ENCODE data around the gene MTMR12. TPM values are rescaled to one million over a fixed set of nuclear protein-coding genes. Genes with fewer than 3 reads are reported as not detected.
"Not testable (repeated sequence)": the region's sequence is repeated elsewhere in the genome, so short reads cannot be mapped to it uniquely, and the experiment has no call there.

Gene MTMR12
- total RNA-seq, 5 donors from 2014 or later (not counting 1 experiment from before 2014, with no cell fraction given) = 19.3 to 22.2 (median 20.0) TPM

DNA sequence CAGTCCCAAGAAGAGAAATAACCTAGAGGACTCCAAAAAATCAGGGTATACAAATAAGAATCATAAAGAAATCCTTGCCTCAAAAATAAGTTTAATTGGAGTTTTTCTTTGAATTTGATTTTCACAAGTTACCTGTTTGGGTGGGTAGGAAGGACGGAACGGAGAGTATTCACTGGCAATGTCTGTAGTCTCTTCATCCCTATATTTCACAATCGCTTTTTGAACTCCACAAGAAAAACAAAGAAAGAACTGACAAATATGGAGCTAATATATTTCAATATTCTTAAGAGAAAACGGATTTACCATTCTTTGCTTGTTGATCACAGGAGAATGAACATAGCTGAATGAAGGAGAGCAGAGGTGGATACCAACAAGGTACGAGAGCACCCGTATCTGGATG, 30.1 kb downstream of the MTMR12 start:
- no CpG with 5 or more reads among the region's 6 CpGs for WGBS (ENCODE audit: insufficient coverage)
- Mint-ChIP-seq H3K27ac (no peak overlapping the region), H3K36me3 (peaks cover 17% of the 10 kb centered on the region), H3K9me3 (no peaks in the 10 kb centered on the region), H3K4me1 (peaks cover 41 to 70% (median 63%) of the 10 kb centered on the region in 3 donors), H3K27me3 (no peaks in the 10 kb centered on the region), H3K4me3 (no peak overlapping the region)
- Histone ChIP-seq H3K4me1 (ENCODE audit: control insufficient read depth in 1 of 2, extremely low read depth in 1 of 2, insufficient read depth in 2 of 2, low read length in 2 of 2) (peaks cover 0 to 25% of the 10 kb centered on the region in 2 experiments), H3K36me3 (ENCODE audit: control insufficient read depth in 2 of 2, extremely low read depth in 1 of 2, insufficient read depth in 1 of 2, low read length in 1 of 2) (no peaks in the 10 kb centered on the region), H3K27ac (ENCODE audit: low read length) (no peak overlapping the region), H3K4me3 (ENCODE audit: control insufficient read depth in 1 of 2, extremely low read depth in 1 of 2, low read length in 1 of 2) (no peak overlapping the region), H3K27me3 (replicated peaks in 1 of 2; ENCODE audit: control insufficient read depth in 2 of 2, extremely low read depth in 1 of 2, insufficient read depth in 2 of 2, low read length in 1 of 2) (no peaks in the 10 kb centered on the region), H3K9me3 (no peaks in the 10 kb centered on the region)
- DNase-seq = no peak
- CTCF ChIA-PET = no interaction called here
- POLR2A ChIA-PET = interaction anchor here in 1 of 2 donors (0.6 kb wide), 1 partner anchor 28 kb away, joined by 5 read pairs; no protein-coding TSS in a partner anchor
- ATAC-seq (replicated peaks in 1 of 4) = no peak

DNA sequence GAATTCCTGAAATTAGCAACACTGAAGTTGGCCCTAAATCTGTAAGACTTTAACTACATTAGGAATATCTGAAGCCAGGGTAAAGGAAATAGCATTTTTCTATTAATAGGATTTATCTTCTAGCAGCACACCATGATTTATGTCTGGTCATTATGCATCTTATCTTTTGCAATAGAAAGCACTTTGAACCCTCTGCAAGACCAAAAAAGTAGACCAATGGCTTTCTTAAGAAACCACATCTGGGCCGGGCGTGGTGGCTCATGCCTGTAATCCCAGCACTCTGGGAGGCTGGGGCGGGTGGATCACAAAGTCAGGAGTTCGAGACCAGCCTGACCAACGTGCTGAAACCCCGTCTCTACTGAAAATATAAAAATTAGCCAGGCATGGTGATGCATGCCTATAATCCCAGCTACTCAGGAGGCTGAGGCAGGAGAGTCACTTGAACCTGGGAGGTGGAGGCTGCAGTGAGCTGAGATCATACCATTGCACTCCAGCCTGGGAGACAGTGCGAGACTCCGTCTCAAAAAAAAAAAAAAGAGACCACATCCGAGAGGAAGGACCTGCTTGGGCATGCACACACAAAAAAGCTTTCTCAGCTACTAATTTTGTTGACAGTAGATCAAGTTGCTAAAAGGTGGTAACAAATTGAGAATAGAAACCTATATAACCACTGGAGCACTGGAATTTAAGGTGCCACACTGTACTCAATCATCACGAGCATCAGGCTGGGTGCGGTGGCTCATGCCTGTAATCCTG, 31.2 kb downstream of the MTMR12 start:
- POLR2A ChIA-PET = interaction anchor here in 1 of 2 donors (0.6 kb wide), 1 partner anchor 41 kb away, joined by 3 read pairs; no protein-coding TSS in a partner anchor
- H3K27me3 Mint-ChIP-seq; DNase-seq; H3K27ac ChIP-seq (ENCODE audit: low read length); H3K27me3 ChIP-seq (replicated peaks in 1 of 2; ENCODE audit: control insufficient read depth in 2 of 2, extremely low read depth in 1 of 2, insufficient read depth in 2 of 2, low read length in 1 of 2); ATAC-seq (replicated peaks in 1 of 4); H3K36me3 ChIP-seq (ENCODE audit: control insufficient read depth in 2 of 2, extremely low read depth in 1 of 2, insufficient read depth in 1 of 2, low read length in 1 of 2); H3K9me3 Mint-ChIP-seq; H3K9me3 ChIP-seq; H3K4me3 ChIP-seq (ENCODE audit: control insufficient read depth in 1 of 2, extremely low read depth in 1 of 2, low read length in 1 of 2): not testable (repeated sequence)
- Mint-ChIP-seq H3K4me3 (peak overlapping the region in 1 of 3 donors; percentile 28), H3K27ac (peak overlapping the region; percentile 54 to 55), H3K4me1 (peaks cover 42 to 68% (median 68%) of the 10 kb centered on the region in 3 donors), H3K36me3 (peaks cover 17% of the 10 kb centered on the region)
- H3K4me1 ChIP-seq (ENCODE audit: control insufficient read depth in 1 of 2, extremely low read depth in 1 of 2, insufficient read depth in 2 of 2, low read length in 2 of 2) = peaks cover 0 to 35% of the 10 kb centered on the region in 2 experiments
- CTCF ChIA-PET = interaction anchor here in 1 of 2 donors (0.6 kb wide), 1 partner anchor 20 kb away, joined by 3 read pairs; no protein-coding TSS in a partner anchor
- 89% methylated on average over 4 of the region's 11 CpGs for WGBS (ENCODE audit: insufficient coverage)

DNA sequence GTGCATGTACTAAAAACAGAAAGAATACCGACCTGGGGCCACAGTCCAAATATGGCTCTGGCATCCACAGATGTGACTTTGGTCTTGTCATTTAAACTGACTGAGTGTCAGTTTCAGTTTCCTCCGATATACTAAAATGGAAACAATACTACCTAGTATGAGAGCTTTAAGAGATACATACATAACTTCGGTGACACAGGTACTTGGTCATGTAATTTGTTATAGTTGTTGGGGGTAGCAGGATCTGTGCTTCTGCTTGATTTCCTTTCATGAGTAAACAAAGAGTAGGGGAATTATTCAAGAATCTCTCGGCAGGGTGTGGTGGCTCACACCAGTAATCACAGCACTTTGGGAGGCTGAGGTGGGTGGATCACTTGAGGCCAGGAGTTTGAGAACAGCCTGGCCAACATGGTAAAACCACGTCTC, 32.1 kb downstream of the MTMR12 start:
- peaks cover 47 to 73% (median 70%) of the 10 kb centered on the region in 3 donors for H3K4me1 Mint-ChIP-seq
- no peaks in the 10 kb centered on the region for H3K36me3 ChIP-seq (ENCODE audit: control insufficient read depth in 2 of 2, extremely low read depth in 1 of 2, insufficient read depth in 1 of 2, low read length in 1 of 2)
- ChIA-PET POLR2A (interaction anchor here (0.6 to 0.7 kb wide), 2 partner anchors 16 to 39 kb away, joined by 4 to 5 read pairs; no protein-coding TSS in a partner anchor), CTCF (no interaction called here)
- H3K27me3 ChIP-seq (replicated peaks in 1 of 2; ENCODE audit: control insufficient read depth in 2 of 2, extremely low read depth in 1 of 2, insufficient read depth in 2 of 2, low read length in 1 of 2) = no peaks in the 10 kb centered on the region
- H3K27ac Mint-ChIP-seq = peak overlapping the region; percentile 66 to 87
- H3K27me3 Mint-ChIP-seq = no peaks in the 10 kb centered on the region
- H3K4me1 ChIP-seq (ENCODE audit: control insufficient read depth in 1 of 2, extremely low read depth in 1 of 2, insufficient read depth in 2 of 2, low read length in 2 of 2) = peaks cover 2 to 39% of the 10 kb centered on the region in 2 experiments
- 61% methylated on average over 2 of the region's 5 CpGs for WGBS (ENCODE audit: insufficient coverage)
- H3K27ac ChIP-seq (ENCODE audit: low read length) = peak overlapping the region; percentile 52
- peaks cover 17% of the 10 kb centered on the region for H3K36me3 Mint-ChIP-seq
- peak overlapping the region; percentile 30 to 70 (median 32) for H3K4me3 Mint-ChIP-seq
- H3K9me3 ChIP-seq = no peaks in the 10 kb centered on the region
- H3K4me3 ChIP-seq (ENCODE audit: control insufficient read depth in 1 of 2, extremely low read depth in 1 of 2, low read length in 1 of 2) = no peak overlapping the region
- H3K9me3 Mint-ChIP-seq = no peaks in the 10 kb centered on the region
- ATAC-seq (replicated peaks in 1 of 4) (peak in 1 of 4 experiments; percentile 31), DNase-seq (peak in 8 of 35 experiments; percentile 3 to 33 (median 9))

DNA sequence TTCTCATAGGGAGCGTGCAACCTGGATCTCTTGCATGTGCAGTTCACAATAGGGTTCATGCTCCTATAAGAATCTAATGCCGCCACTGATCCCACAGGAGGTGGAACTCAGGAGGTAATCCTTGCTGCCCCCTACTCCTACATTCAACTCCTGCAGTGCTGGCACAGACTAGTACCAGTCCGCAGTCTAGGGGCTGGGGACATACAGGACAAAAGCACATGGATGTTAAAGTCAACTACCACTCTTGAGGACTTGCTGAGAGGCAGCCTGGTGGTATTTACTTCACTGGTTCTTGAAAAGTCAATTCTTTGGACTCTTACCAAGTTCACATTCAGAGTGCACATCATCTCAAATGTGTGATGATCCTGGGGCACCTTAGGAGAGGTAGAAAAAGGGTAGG, 33.0 kb downstream of the MTMR12 start:
- DNase-seq (no peak), ATAC-seq (replicated peaks in 1 of 4) (no peak)
- Histone ChIP-seq H3K9me3 (no peaks in the 10 kb centered on the region), H3K4me1 (ENCODE audit: control insufficient read depth in 1 of 2, extremely low read depth in 1 of 2, insufficient read depth in 2 of 2, low read length in 2 of 2) (peaks cover 2 to 39% of the 10 kb centered on the region in 2 experiments), H3K27me3 (replicated peaks in 1 of 2; ENCODE audit: control insufficient read depth in 2 of 2, extremely low read depth in 1 of 2, insufficient read depth in 2 of 2, low read length in 1 of 2) (no peaks in the 10 kb centered on the region), H3K27ac (ENCODE audit: low read length) (peak overlapping the region; percentile 52), H3K36me3 (ENCODE audit: control insufficient read depth in 2 of 2, extremely low read depth in 1 of 2, insufficient read depth in 1 of 2, low read length in 1 of 2) (peaks cover 0 to 7% of the 10 kb centered on the region in 2 donors), H3K4me3 (ENCODE audit: control insufficient read depth in 1 of 2, extremely low read depth in 1 of 2, low read length in 1 of 2) (no peak overlapping the region)
- POLR2A ChIA-PET = no interaction called here
- CTCF ChIA-PET = interaction anchor here (0.5 to 0.6 kb wide), 2 partner anchors 24 to 25 kb away, joined by 3 to 10 read pairs; no protein-coding TSS in a partner anchor
- H3K9me3 Mint-ChIP-seq = no peaks in the 10 kb centered on the region
- peaks cover 43 to 72% (median 70%) of the 10 kb centered on the region in 3 donors for H3K4me1 Mint-ChIP-seq
- peaks cover 18% of the 10 kb centered on the region for H3K36me3 Mint-ChIP-seq
- no peak overlapping the region for H3K4me3 Mint-ChIP-seq
- peak overlapping the region; percentile 63 to 80 for H3K27ac Mint-ChIP-seq
- no peaks in the 10 kb centered on the region for H3K27me3 Mint-ChIP-seq
- WGBS (ENCODE audit: insufficient coverage) = 97% methylated on average over 3 of the region's 3 CpGs

DNA sequence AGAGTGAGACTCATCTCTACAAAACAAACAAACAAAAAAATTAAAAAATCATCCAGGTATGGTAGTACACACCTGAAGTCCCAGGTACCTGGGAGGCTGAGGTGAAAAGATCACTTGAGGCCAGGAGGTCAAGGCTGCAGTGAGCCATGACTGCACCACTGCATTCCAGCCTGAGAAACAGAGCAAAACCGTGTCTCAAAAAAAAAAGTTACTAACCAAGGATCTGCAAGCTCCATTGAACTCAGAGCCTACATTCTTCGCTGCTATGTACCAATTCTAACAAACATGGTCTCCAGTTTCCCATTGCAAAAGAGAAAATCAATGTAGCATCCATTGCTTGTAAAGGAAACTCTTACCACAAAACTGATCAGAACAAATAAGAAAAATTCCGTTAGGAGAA, 33.5 kb downstream of the MTMR12 start:
- Histone ChIP-seq H3K27ac (ENCODE audit: low read length) (no peak overlapping the region), H3K27me3 (replicated peaks in 1 of 2; ENCODE audit: control insufficient read depth in 2 of 2, extremely low read depth in 1 of 2, insufficient read depth in 2 of 2, low read length in 1 of 2) (no peaks in the 10 kb centered on the region), H3K9me3 (no peaks in the 10 kb centered on the region), H3K4me1 (ENCODE audit: control insufficient read depth in 1 of 2, extremely low read depth in 1 of 2, insufficient read depth in 2 of 2, low read length in 2 of 2) (peaks cover 2 to 39% of the 10 kb centered on the region in 2 experiments), H3K36me3 (ENCODE audit: control insufficient read depth in 2 of 2, extremely low read depth in 1 of 2, insufficient read depth in 1 of 2, low read length in 1 of 2) (peaks cover 0 to 12% of the 10 kb centered on the region in 2 donors), H3K4me3 (ENCODE audit: control insufficient read depth in 1 of 2, extremely low read depth in 1 of 2, low read length in 1 of 2) (no peak overlapping the region)
- H3K36me3 Mint-ChIP-seq = peaks cover 20% of the 10 kb centered on the region
- CTCF ChIA-PET = interaction anchor here in 1 of 2 donors (0.6 kb wide), 1 partner anchor 25 kb away, joined by 3 read pairs; no protein-coding TSS in a partner anchor
- H3K27ac Mint-ChIP-seq = no peak overlapping the region
- no peak for ATAC-seq (replicated peaks in 1 of 4)
- peaks cover 43 to 71% (median 67%) of the 10 kb centered on the region in 3 donors for H3K4me1 Mint-ChIP-seq
- H3K4me3 Mint-ChIP-seq = no peak overlapping the region
- DNase-seq = no peak
- POLR2A ChIA-PET = no interaction called here
- no peaks in the 10 kb centered on the region for H3K9me3 Mint-ChIP-seq
- 100% methylated on average over 1 of the region's 3 CpGs for WGBS (ENCODE audit: insufficient coverage)
- no peaks in the 10 kb centered on the region for H3K27me3 Mint-ChIP-seq

DNA sequence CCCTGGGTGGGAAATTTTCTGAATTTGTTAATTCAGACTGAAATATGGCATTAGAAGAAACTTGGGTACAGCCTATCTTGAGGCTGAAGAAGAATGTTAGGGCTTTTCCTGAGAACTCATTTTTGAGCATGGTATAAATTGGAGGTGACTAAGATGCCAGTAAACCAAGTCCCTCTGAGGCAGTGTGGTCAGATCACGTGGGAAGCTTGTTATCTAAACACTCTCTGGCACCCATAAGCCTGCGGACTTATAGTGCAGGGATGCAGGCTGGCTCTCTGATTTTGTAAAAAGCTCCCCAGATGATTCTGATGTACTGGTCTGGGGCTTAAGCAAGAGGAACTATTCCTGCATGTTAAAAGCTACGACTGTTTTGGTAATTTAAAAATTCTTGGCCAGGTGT, 34.3 kb downstream of the MTMR12 start:
- H3K4me1 ChIP-seq (ENCODE audit: control insufficient read depth in 1 of 2, extremely low read depth in 1 of 2, insufficient read depth in 2 of 2, low read length in 2 of 2) = peaks cover 2 to 32% of the 10 kb centered on the region in 2 experiments
- ChIA-PET CTCF (no interaction called here), POLR2A (no interaction called here)
- Mint-ChIP-seq H3K4me3 (no peak overlapping the region), H3K36me3 (peaks cover 28% of the 10 kb centered on the region), H3K27ac (peak overlapping the region in 1 of 2 donors; percentile 35), H3K4me1 (peaks cover 43 to 66% (median 62%) of the 10 kb centered on the region in 3 donors), H3K27me3 (no peaks in the 10 kb centered on the region), H3K9me3 (no peaks in the 10 kb centered on the region)
- DNase-seq (peak in 9 of 35 experiments; percentile 3 to 49 (median 10)), ATAC-seq (replicated peaks in 1 of 4) (peak in 2 of 4 experiments; percentile 30 to 71)
- no peak overlapping the region for H3K4me3 ChIP-seq (ENCODE audit: control insufficient read depth in 1 of 2, extremely low read depth in 1 of 2, low read length in 1 of 2)
- H3K27me3 ChIP-seq (replicated peaks in 1 of 2; ENCODE audit: control insufficient read depth in 2 of 2, extremely low read depth in 1 of 2, insufficient read depth in 2 of 2, low read length in 1 of 2) = no peaks in the 10 kb centered on the region
- no peaks in the 10 kb centered on the region for H3K9me3 ChIP-seq
- peaks cover 0 to 20% of the 10 kb centered on the region in 2 donors for H3K36me3 ChIP-seq (ENCODE audit: control insufficient read depth in 2 of 2, extremely low read depth in 1 of 2, insufficient read depth in 1 of 2, low read length in 1 of 2)
- WGBS (ENCODE audit: insufficient coverage) = 56% methylated on average over 3 of the region's 3 CpGs
- H3K27ac ChIP-seq (ENCODE audit: low read length) = no peak overlapping the region
